Glomerular visceral epithelial cell (primary cell): ENCODE measurements around the gene SNRPB.
"Not testable (repeated sequence)": the region's sequence is repeated elsewhere in the genome, so short reads cannot be mapped to it uniquely, and the experiment has no call there.

Source experiments
- DNase-seq: peaks from one replicate; pipeline ENCODE4 v3.0.0-alpha.2; 2016; ENCODE audit errors: extremely low spot score

Gene SNRPB

DNA sequence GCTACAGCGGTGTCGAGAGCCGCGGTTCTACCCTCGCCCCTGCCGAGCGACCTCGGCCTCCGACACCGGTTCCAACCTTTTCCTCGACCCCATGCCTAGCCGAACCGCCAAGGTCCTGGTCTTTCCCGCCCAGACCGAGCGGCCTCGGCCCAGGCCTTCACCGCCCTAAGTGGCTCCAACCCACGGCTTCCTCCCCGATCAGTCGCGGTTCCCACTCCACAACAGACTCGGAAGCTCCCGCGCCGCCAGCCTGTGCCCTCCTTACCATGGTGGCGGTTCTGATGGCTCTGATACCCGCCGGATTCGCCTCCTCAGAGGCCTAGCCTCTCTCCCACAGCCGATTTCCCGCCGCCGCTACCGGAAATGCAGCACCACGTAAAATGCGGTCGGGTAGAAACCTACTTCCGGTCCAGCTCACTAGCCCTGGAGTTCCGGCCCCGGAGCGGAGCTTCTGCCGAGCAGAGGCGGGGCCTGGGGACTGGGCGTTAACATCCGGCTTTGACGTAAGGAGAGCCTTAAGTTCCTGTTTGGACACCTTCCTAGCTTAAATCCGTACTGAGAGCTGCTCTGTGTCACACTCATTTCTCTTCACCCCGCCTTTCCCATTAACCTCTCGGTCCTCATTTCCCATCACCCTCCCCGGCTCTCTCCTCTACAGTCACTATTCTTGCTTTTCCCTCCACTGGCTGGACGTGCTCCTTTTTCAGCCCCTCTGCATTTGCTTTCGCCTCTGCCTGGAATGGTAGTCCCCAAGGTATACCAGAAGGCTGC lies at the start of gene SNRPB:
Gene SNRPB (minus strand): TSS at position 367 of the 771 bp plus-strand sequence. CDS start 99 bp downstream, at position 268.
- peak; percentile 100 for DNase-seq

- DNase-seq: no peak
These were observed 48.7 kb upstream of the SNRPB start for GRCh38 chr20:2519115-2519809.

- DNase-seq: no peak
These were observed 48.0 kb upstream of the SNRPB start for GRCh38 chr20:2518558-2518957.

GRCh38 chr20:2518096-2518495 lies 47.5 kb upstream of the SNRPB start:
- no peak for DNase-seq

DNA sequence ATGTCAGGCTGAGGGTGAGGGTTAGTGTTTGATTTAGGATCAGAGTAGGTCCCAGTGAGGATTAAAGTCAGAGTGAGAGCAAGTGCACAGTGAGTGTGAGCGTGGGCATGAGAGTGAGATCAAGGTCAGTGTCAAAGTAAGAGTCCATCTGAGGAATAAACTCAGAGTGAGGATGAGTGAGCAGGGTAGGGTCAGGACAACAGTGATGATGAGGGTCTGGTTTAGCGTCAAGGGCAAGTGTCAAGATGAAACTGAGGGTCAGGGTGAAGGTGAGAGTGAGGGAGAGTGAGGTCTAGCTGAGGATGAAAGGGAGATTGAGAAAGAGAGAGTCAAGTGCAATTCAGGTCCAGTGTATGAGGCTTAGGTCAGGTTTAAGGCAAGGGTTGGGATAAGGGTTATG lies 45.8 kb upstream of the SNRPB start:
- no peak for DNase-seq

DNA sequence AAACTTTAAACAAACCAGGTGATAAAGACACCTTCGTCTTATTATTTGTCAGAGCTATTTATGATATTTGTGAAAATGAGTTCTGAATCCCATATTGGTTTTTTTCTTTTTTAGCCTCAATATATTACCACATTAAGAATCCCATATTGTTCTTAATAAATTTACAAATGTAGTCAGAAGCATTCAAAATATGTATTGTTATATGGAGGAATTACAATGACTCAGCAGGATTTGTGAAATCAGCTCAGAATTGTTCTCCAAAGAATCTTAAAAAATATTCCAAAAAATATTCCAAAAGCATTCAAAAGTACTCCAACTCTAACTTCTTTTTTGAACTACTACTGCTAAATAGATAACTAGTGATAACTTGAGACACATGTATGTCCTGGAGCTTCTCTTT lies 44.6 kb upstream of the SNRPB start:
- DNase-seq: no peak

DNA sequence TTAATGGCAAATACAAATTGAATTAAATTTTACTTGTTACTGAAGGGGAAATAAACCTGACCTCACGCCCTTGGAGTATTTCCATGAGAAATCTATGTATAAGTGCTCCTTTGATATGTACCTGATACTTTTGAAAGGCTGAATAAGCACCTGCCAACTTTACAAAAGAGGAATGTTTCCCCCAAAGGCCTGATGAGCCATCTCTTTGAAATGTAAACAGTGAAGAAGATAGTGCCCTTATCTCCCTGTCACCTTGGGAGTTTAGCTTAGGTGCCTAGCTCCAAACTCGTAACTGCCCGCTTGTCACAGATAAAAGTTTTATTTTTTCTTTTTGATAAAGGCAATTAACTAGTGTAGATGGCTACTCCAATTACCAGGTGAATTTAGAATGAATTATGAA lies 39.2 kb upstream of the SNRPB start:
- no peak for DNase-seq

DNA sequence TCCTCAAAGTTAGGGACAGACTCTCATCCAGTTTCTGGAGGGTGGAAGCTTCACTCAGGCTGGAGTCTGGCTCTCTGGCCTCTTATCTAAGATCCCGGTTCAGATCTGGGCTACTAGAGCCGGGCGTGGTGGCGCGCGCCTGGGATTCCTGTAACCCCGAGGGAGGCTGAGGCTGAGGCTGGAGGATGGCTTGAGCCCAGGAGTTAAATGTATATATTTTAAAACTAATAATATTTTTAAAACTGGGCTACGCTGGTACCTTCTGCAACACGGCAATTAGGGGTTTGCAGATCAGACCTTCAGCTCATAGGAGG lies 38.8 kb upstream of the SNRPB start:
- DNase-seq: no peak

DNA sequence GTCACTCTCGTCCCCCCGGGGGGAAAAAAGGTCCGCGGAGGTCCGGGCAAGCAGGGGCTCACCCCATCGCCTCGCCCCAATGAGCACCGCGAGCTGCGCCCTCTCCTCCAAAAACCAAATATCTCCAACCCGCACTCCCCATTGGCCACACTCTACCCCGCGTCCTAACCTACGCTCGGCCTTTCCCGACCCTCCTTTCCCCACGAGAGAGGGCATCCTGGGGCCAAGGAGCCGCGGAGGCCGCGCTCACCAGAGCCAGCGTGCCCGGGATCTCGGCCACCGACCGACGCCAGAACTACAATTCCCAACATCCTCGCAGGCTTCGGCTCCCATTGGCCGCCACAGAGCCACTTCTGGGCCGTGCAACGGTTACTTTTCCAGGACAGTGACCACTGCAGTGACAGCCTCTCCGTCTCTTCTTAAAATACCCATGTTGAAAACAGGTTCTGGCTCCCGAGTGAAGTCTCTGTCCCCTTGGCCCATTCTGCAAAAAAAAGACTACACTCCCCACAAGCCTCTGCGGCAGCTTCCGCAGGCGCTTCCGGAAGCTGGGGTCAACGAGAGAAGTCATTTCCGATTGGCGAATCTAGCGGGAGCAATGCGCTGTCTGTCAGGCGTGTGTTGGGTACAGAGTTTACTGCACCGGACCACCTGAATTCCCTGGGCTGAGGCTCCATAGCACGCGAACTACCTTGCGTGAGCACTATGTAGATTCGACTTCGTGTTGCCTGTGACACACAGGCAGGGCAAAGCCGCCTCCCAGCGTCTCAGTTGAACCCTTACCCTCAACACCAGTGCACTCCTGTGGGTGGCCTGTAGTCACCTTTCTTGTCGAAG lies 38.3 kb upstream of the SNRPB start, which contains the start of gene ZNF343:
Gene ZNF343 (minus strand): TSS at position 285 of the 837 bp plus-strand sequence. CDS start 15,020 bp downstream, outside the sequence.
- DNase-seq: peak; percentile 82

- DNase-seq: peak; percentile 7
These were observed 37.5 kb upstream of the SNRPB start for GRCh38 chr20:2507875-2508630.

- DNase-seq: no peak
These were observed 36.9 kb upstream of the SNRPB start for GRCh38 chr20:2507464-2507863.

- DNase-seq: not testable (repeated sequence)
These were observed 35.8 kb upstream of the SNRPB start for GRCh38 chr20:2506426-2506825.

DNA sequence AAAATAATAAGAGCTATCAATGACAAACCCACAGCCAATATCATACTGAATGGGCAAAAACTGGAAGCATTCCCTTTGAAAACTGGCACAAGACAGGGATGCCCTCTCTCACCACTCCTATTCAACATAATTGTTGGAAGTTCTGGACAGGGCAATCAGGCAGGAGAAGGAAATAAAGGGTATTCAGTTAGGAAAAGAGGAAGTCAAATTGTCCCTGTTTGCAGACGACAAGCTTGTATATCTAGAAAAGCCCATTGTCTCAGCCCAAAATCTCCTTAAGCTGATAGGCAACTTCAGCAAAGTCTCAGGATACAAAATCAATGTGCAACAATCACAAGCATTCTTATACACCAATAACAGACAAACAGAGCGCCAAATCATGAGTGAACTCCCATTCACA lies 34.2 kb upstream of the SNRPB start:
- DNase-seq: not testable (repeated sequence)

DNA sequence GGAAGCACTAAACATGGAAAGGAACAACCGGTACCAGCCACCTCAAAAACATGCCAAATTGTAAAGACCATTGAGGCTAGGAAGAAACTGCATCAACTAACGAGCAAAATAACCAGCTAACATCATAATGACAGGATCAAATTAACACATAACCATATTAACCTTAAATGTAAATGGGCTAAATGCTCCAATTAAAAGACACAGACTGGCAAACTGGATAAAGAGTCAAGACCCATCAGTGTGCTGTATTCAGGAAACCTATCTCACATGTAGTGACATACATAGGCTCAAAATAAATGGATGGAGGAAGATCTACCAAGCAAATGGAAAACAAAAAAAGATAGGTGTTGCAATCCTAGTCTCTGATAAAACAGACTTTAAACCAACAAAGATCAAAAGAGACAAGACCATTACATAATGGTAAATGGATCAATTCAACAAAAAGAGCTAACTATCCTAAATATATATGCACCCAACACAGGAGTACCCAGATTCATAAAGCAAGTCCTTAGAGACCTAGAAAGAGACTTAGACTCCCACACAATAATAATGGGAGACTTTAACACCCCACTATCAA lies 32.3 kb upstream of the SNRPB start:
- not testable (repeated sequence) for DNase-seq

DNA sequence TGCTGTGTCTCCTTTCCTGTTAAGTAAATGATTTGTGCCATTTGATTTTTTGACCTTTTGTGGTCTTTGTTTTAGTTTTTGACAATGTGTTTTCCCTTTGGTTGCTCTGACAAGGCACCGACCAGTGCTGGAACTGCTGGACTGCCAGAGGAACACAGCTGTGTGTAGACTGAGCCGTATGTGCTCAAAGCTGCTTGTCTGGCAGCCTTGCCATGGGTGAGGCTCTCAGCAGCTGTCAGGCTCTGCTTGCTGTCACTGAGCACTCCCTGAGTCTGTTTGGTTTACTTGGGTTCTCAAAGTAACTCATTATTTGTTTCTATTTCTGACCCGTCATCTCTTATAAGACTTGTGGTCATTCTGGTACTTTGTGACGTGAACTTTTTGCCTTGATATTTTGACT lies 15.1 kb upstream of the SNRPB start:
- no peak for DNase-seq

- no peak for DNase-seq
These were observed 14.5 kb upstream of the SNRPB start for GRCh38 chr20:2485080-2485479.

GRCh38 chr20:2483504-2483903 lies 12.9 kb upstream of the SNRPB start:
- DNase-seq: no peak

- DNase-seq: no peak
These were observed 9.8 kb upstream of the SNRPB start for GRCh38 chr20:2480381-2480780.

DNA sequence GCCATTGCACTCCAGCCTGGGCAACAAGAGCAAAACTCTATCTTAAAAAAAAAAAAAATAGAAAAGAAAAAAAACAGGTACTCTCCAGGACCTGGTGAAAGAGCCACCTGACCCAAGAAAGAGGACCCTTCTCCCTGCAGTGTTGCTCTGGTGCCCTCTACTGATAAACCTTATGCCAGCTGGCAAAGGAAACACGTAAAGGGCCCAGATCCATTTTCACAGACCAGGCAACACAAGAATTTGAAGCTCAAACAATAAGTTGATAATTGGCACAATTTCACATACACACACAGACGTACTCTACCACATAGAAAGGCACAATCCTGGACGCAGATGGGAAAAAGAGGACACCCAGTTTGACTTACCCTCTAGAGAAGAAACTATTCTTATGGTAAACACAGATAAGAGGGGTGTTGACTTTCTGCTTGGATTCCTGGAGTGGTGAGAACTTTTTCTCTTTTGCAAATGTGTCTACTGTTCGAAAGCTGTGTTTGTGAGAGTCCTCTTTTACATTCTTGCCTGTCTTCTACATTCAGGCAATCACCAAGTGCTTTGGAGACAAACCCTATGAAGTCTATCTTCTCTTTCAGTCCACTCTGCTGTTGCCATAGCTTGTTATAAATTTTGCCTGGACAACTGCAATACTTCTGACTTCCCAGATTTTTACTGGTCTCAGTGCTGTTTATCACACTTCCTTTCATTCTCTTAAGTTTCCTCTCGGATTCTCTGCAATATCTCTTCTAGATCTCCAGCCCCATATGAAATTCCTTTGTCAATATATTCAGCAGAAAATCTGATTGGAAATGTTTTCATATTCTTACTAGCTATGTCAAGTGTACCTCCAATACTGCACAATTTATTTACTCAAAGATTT lies 6.4 kb upstream of the SNRPB start:
- no peak for DNase-seq
